H1 (cell line): ENCODE measurements around the gene UBXN11. TPM values are rescaled to one million over a fixed set of nuclear protein-coding genes. Genes with fewer than 3 reads are reported as not detected.

Source experiments
- CTCF ChIA-PET: fragments of 300-600 bp; sonication (Branson Sonifier 250); formaldehyde crosslinking; loops from one replicate; lab custom pipeline; 2021; ENCODE audit not compliant: partially characterized antibody; lab: Charles Lee
- POLR2A ChIA-PET: fragments of 300-600 bp; sonication (Branson Sonifier 250); formaldehyde crosslinking; loops from one replicate; lab custom pipeline; 2021; ENCODE audit warnings: inconsistent platforms; ENCODE audit not compliant: partially characterized antibody; lab: Charles Lee
- DNase-seq, 2 experiments: peaks; one replicate each; pipeline versions ENCODE4 v3.0.0 to v3.0.0-alpha.2; 2010 to 2022; ENCODE audit warnings: low spot score in 2 of 2, low read depth in 1 of 2, mixed read lengths in 1 of 2
- FAIRE-seq: peaks from 2 replicates; lab custom pipeline; 2011; peaks lifted over from hg19 to GRCh38; lab: Jason Lieb, UNC
- H2AFZ ChIP-seq: 2 replicates; pipeline ENCODE4 v1.8.1; 2012; ENCODE audit warnings: low read length, inconsistent platforms
- H2AK5ac ChIP-seq: 2 replicates; pipeline ENCODE4 v1.6.1; 2013; ENCODE audit warnings: low read depth, low read length
- H2BK120ac ChIP-seq: replicated peaks from 2 replicates; pipeline ENCODE3; 2013; ENCODE audit warnings: low read depth, low read length, inconsistent platforms
- H2BK12ac ChIP-seq: 2 replicates; pipeline ENCODE4 v1.6.1; 2013; ENCODE audit warnings: low read depth, low read length
- H2BK15ac ChIP-seq: 2 replicates; pipeline ENCODE4 v1.6.1; 2013; ENCODE audit warnings: low read length
- H2BK20ac ChIP-seq: 2 replicates; pipeline ENCODE4 v1.6.1; 2013; ENCODE audit warnings: low read length
- H2BK5ac ChIP-seq: 2 replicates; pipeline ENCODE4 v1.6.1; 2013; ENCODE audit warnings: low read depth, low read length
- H3K14ac ChIP-seq: 2 replicates; pipeline ENCODE4 v1.6.1; 2013; ENCODE audit warnings: inconsistent platforms; ENCODE audit not compliant: insufficient read length
- H3K18ac ChIP-seq: 2 replicates; pipeline ENCODE4 v1.6.1; 2013; ENCODE audit warnings: low read length; ENCODE audit errors: extremely low read depth
- H3K23ac ChIP-seq: 2 replicates; pipeline ENCODE4 v1.6.1; 2013; ENCODE audit warnings: inconsistent platforms; ENCODE audit not compliant: insufficient read length
- H3K23me2 ChIP-seq: 2 replicates; pipeline ENCODE4 v1.6.1; 2013; ENCODE audit warnings: low read depth, low read length
- H3K27ac ChIP-seq: 2 replicates; pipeline ENCODE4 v1.6.1; 2011; ENCODE audit warnings: low read depth, low read length, inconsistent platforms
- H3K27me3 ChIP-seq, 4 experiments: replicated peaks in 1 of 4; 1 replicate in 1 of 4; 2 replicates in 3 of 4; pipeline versions ENCODE4 v1.6.1 to v1.8.1; 2011 to 2013; ENCODE audit warnings: low read length in 3 of 4, mild to moderate bottlenecking in 3 of 4, inconsistent platforms in 2 of 4, mixed read lengths in 2 of 4, moderate library complexity in 1 of 4; ENCODE audit not compliant: control insufficient read depth in 3 of 4, insufficient read depth in 3 of 4; ENCODE audit errors: extremely low read depth in 1 of 4
- H3K36me3 ChIP-seq, 4 experiments: 2 replicates each; pipeline versions ENCODE4 v1.6.1 to v1.8.1; 2011 to 2013; ENCODE audit warnings: mild to moderate bottlenecking in 4 of 4, low read length in 3 of 4, moderate library complexity in 2 of 4, control low read depth in 1 of 4, inconsistent platforms in 1 of 4; ENCODE audit not compliant: insufficient read depth in 4 of 4, control insufficient read depth in 2 of 4
- H3K4ac ChIP-seq: replicated peaks from 2 replicates; pipeline ENCODE3; 2013; ENCODE audit warnings: low read length, low read depth, mixed read lengths, inconsistent platforms; ENCODE audit not compliant: insufficient read length
- H3K4me1 ChIP-seq, 4 experiments: replicated peaks in 1 of 4; 1 replicate in 1 of 4; 2 replicates in 3 of 4; pipeline versions ENCODE4 v1.6.1 to v1.8.1; 2011 to 2013; ENCODE audit warnings: low read length in 3 of 4, inconsistent platforms in 2 of 4, mixed read lengths in 1 of 4; ENCODE audit not compliant: insufficient read depth in 4 of 4, control insufficient read depth in 3 of 4
- H3K4me2 ChIP-seq, 2 experiments: 2 replicates each; pipeline versions ENCODE4 v1.6.1 to v1.8.1; 2011 to 2013; ENCODE audit warnings: low read depth in 2 of 2, low read length in 2 of 2, control low read depth in 1 of 2, inconsistent platforms in 1 of 2, mild to moderate bottlenecking in 1 of 2; ENCODE audit not compliant: insufficient read depth in 1 of 2
- H3K4me3 ChIP-seq, 4 experiments: fragments of 200-600, 300-600 bp in 1 of 4; sonication (generic), shearing (Covaris generic), sonication (Bioruptor Twin) in 1 of 4; 2 replicates each; pipeline versions ENCODE4 v1.5.1 to v1.8.1; 2011 to 2016; ENCODE audit warnings: low read length in 4 of 4, low read depth in 3 of 4, control low read depth in 2 of 4, inconsistent platforms in 2 of 4, mild to moderate bottlenecking in 2 of 4, mixed read lengths in 1 of 4, moderate library complexity in 1 of 4; ENCODE audit not compliant: insufficient read depth in 2 of 4; ENCODE audit errors: extremely low read depth in 1 of 4
- H3K56ac ChIP-seq: replicated peaks from 2 replicates; pipeline ENCODE3; 2013; ENCODE audit warnings: low read depth, mild to moderate bottlenecking, mixed read lengths, low read length, inconsistent platforms; ENCODE audit not compliant: insufficient read length
- H3K79me1 ChIP-seq: 2 replicates; pipeline ENCODE4 v1.6.1; 2013; ENCODE audit warnings: low read depth, low read length, control low read depth
- H3K79me2 ChIP-seq, 2 experiments: 2 replicates each; pipeline versions ENCODE4 v1.6.1 to v1.8.1; 2012 to 2013; ENCODE audit warnings: low read length in 2 of 2, mild to moderate bottlenecking in 2 of 2, inconsistent platforms in 1 of 2; ENCODE audit not compliant: insufficient read depth in 2 of 2, control insufficient read depth in 1 of 2
- H3K9ac ChIP-seq, 4 experiments: replicated peaks in 1 of 4; 1 replicate in 1 of 4; 2 replicates in 3 of 4; pipeline versions ENCODE4 v1.6.1 to v1.8.1; 2011 to 2013; ENCODE audit warnings: low read depth in 3 of 4, low read length in 3 of 4, control low read depth in 2 of 4, mild to moderate bottlenecking in 2 of 4, moderate library complexity in 2 of 4, inconsistent platforms in 1 of 4; ENCODE audit errors: extremely low read depth in 1 of 4
- H3K9me3 ChIP-seq, 2 experiments: 2 replicates each; pipeline versions ENCODE4 v1.6.1 to v1.8.1; 2012 to 2013; ENCODE audit warnings: mild to moderate bottlenecking in 2 of 2, moderate library complexity in 2 of 2, control low read depth in 1 of 2, inconsistent platforms in 1 of 2, low read depth in 1 of 2, low read length in 1 of 2, mixed read lengths in 1 of 2; ENCODE audit not compliant: insufficient read depth in 2 of 2
- H4K20me1 ChIP-seq, 2 experiments: replicated peaks in 1 of 2; 2 replicates each; pipeline versions ENCODE3 to v1.8.1; 2011 to 2013; ENCODE audit warnings: inconsistent platforms in 2 of 2, low read length in 2 of 2, mild to moderate bottlenecking in 1 of 2; ENCODE audit not compliant: insufficient read depth in 2 of 2, control insufficient read depth in 1 of 2
- H4K5ac ChIP-seq: 2 replicates; pipeline ENCODE4 v1.6.1; 2013; ENCODE audit warnings: low read length, low read depth, mixed read lengths, inconsistent platforms; ENCODE audit not compliant: insufficient read length
- H4K8ac ChIP-seq: 2 replicates; pipeline ENCODE4 v1.8.0; 2013; ENCODE audit warnings: mild to moderate bottlenecking, moderate library complexity, low read length, inconsistent platforms; ENCODE audit not compliant: insufficient read depth; ENCODE audit errors: extremely low read depth
- H4K91ac ChIP-seq: replicated peaks from 2 replicates; pipeline ENCODE3; 2013; ENCODE audit warnings: low read length, mixed read lengths, inconsistent platforms; ENCODE audit not compliant: insufficient read length
- JUN ChIP-seq: IDR thresholded peaks from 2 replicates; pipeline ENCODE4 v1.6.1; 2011; ENCODE audit warnings: low read depth, mild to moderate bottlenecking, improper control_type of control experiment, low read length
- WGBS, 2 experiments: shearing (Covaris generic) in 1 of 2; methylation state at CpG; one replicate each; pipeline versions ENCODE4 v1.1.6 to v1.1.7; 2013 to 2015; ENCODE audit warnings: low lambda C conversion rate in 2 of 2, mixed read lengths in 2 of 2, inconsistent platforms in 1 of 2, low coverage in 1 of 2, missing lambda C conversion rate in 1 of 2; ENCODE audit not compliant: insufficient replicate concordance in 2 of 2, insufficient coverage in 1 of 2, insufficient read length in 1 of 2; ENCODE audit errors: extremely low coverage in 1 of 2, missing lambda C conversion rate in 1 of 2; 5-methylcytosine and 5-hydroxymethylcytosine counted together
- polyA plus RNA-seq, 7 experiments: library from polyadenylated mRNA; depleted of rRNA in 3 of 7; stranded (reverse) in 5 of 7; unstranded in 2 of 7; fragments of >200 nt in 5 of 7; fragments of 200-250 nt in 2 of 7; gene quantifications; 1 replicate in 5 of 7; 2 replicates in 1 of 7; 4 replicates in 1 of 7; pipeline versions ENCODE4 v1.2.1 to v1.2.3, GENCODE V29; 2011 to 2013; ENCODE audit warnings: missing spikeins in 2 of 7, mixed read lengths in 2 of 7
- total RNA-seq: library from RNA; stranded (reverse); fragmentation: NEBNext Ultra II Directional; extraction: Animal tissue kit (Norgen Biotek cat#: 25700); gene quantifications from 2 replicates; pipeline ENCODE4 v1.2.1, GENCODE V29; 2021

The UBXN11 gene
- total and polyA plus RNA-seq, 2 of the 8 experiments (the other 6 are each of a cell fraction or from before 2014, with no cell fraction given) = 6.3 to 10.4 TPM

GRCh38 chr1:26328597-26328996 is 22.2 kb upstream of the UBXN11 start:
- Histone ChIP-seq H4K20me1 (peaks cover 0 to 2% of the 10 kb centered on the region in 2 experiments), H2AK5ac (no peak overlapping the region), H3K23ac (no peak overlapping the region), H3K4me2 (no peak overlapping the region), H3K79me2 (no peaks in the 10 kb centered on the region), H4K91ac (no peak overlapping the region), H2BK15ac (no peak overlapping the region), H3K56ac (no peak overlapping the region), H3K4me3 (no peak overlapping the region), H3K36me3 (peaks cover 5 to 21% (median 20%) of the 10 kb centered on the region in 4 experiments; a peak in 6 of 8 replicates), H3K79me1 (no peaks in the 10 kb centered on the region), H4K5ac (no peak overlapping the region), H3K9me3 (no peaks in the 10 kb centered on the region), H2BK12ac (no peak overlapping the region), H3K18ac (no peak overlapping the region), H3K27me3 (no peaks in the 10 kb centered on the region), H2BK120ac (no peak overlapping the region), H2AFZ (no peak overlapping the region), H3K9ac (no peak overlapping the region), H3K27ac (peak overlapping the region; percentile 20; the same call in 1 of the 2 replicates), H3K14ac (no peak overlapping the region), H2BK20ac (no peak overlapping the region), H4K8ac (no peak overlapping the region), H2BK5ac (0 out of 2 replicates have a peak overlapping the region, but pooled peaks have one; percentile 35), H3K4ac (no peak overlapping the region), H3K4me1 (no peaks in the 10 kb centered on the region), H3K23me2 (no peaks in the 10 kb centered on the region)
- DNase-seq = no peak
- ChIA-PET POLR2A (interaction anchor here (0.6 to 1.5 kb wide), 4 partner anchors 13 to 101 kb away, joined by 3 to 5 read pairs (median 3); no protein-coding TSS in a partner anchor), CTCF (interaction anchor here (0.7 to 57.0 kb wide), 6 partner anchors 10 to 62 kb away, joined by 3 to 1530 read pairs (median 9); partner anchors contain the start of genes CD52, SH3BGRL3 and UBXN11)
- 89% methylated on average over 8 of the region's 8 CpGs; no CpG with 5 or more reads in 1 of the 2 experiments for WGBS, 2 experiments
- FAIRE-seq = no peak
- no peak for TF ChIP-seq JUN
